GM23338 (cell line): ENCODE results near the gene CERS1. TPM values are rescaled to one million over a fixed set of nuclear protein-coding genes. Genes with fewer than 3 reads are reported as not detected.

Source experiments
- ATAC-seq: fragments of 200-7000 bp; cut with Tn5 transposase; 3 replicates; pipeline ENCODE4 v1.9.1; 2020
- DNase-seq: peaks from one replicate; pipeline ENCODE4 v3.0.0-alpha.2; 2015; ENCODE audit warnings: low spot score
- H2AFZ ChIP-seq: fragments of 200-600 bp; sonication (generic); 2 replicates; pipeline ENCODE4 v1.8.0; 2016; ENCODE audit warnings: antibody characterized with exemption, mild to moderate bottlenecking, moderate library complexity
- H3F3A ChIP-seq: fragments of 200-600 bp; sonication (generic); replicated peaks from 2 replicates; pipeline ENCODE4 v1.8.0; 2017; ENCODE audit warnings: antibody characterized with exemption, mixed run types, low read depth
- H3K27ac ChIP-seq: fragments of 200-600 bp; sonication (generic); 2 replicates; pipeline ENCODE4 v1.6.1; 2016; ENCODE audit warnings: low read depth
- H3K27me3 ChIP-seq: fragments of 200-600 bp; sonication (generic); 2 replicates; pipeline ENCODE4 v1.8.0; 2016; ENCODE audit warnings: mild to moderate bottlenecking, mixed run types, moderate library complexity; ENCODE audit not compliant: insufficient read depth
- H3K36me3 ChIP-seq: fragments of 200-600 bp; sonication (generic); 2 replicates; pipeline ENCODE4 v1.8.0; 2016; ENCODE audit warnings: mild to moderate bottlenecking; ENCODE audit not compliant: insufficient read depth
- H3K4me1 ChIP-seq: fragments of 200-600 bp; sonication (generic); 2 replicates; pipeline ENCODE4 v1.8.0; 2016; ENCODE audit warnings: mild to moderate bottlenecking, moderate library complexity; ENCODE audit not compliant: insufficient read depth
- H3K4me2 ChIP-seq: fragments of 200-600 bp; sonication (generic); 2 replicates; pipeline ENCODE4 v1.7.1; 2017; ENCODE audit warnings: mixed run types
- H3K4me3 ChIP-seq: fragments of 200-600 bp; sonication (generic); 2 replicates; pipeline ENCODE4 v1.6.1; 2016; ENCODE audit warnings: mixed run types
- H3K79me2 ChIP-seq: fragments of 200-600 bp; sonication (generic); replicated peaks from 2 replicates; pipeline ENCODE4 v1.8.0; 2017; ENCODE audit warnings: mild to moderate bottlenecking; ENCODE audit not compliant: insufficient read depth
- H3K9me2 ChIP-seq: fragments of 200-600 bp; sonication (generic); 2 replicates; pipeline ENCODE4 v1.8.0; 2017; ENCODE audit not compliant: insufficient read depth
- H4K20me1 ChIP-seq: fragments of 200-600 bp; sonication (generic); replicated peaks from 2 replicates; pipeline ENCODE4 v1.8.0; 2017; ENCODE audit warnings: mild to moderate bottlenecking; ENCODE audit not compliant: insufficient read depth
- H3K27ac Mint-ChIP-seq: 2 replicates; pipeline ENCODE4 v1.8.0; 2020; ENCODE audit warnings: inconsistent platforms, mild to moderate bottlenecking, moderate library complexity, mixed read lengths
- H3K27me3 Mint-ChIP-seq: 3 replicates; pipeline ENCODE4 v1.8.0; 2022; ENCODE audit warnings: low read depth, mild to moderate bottlenecking, moderate library complexity, mixed read lengths, inconsistent platforms; ENCODE audit not compliant: insufficient read depth, poor library complexity
- H3K36me3 Mint-ChIP-seq: 3 replicates; pipeline ENCODE4 v1.8.0; 2021; ENCODE audit warnings: low read depth, mild to moderate bottlenecking, inconsistent platforms, moderate library complexity, mixed read lengths
- H3K4me1 Mint-ChIP-seq: 3 replicates; pipeline ENCODE4 v1.8.0; 2020; ENCODE audit warnings: mild to moderate bottlenecking, inconsistent platforms, mixed read lengths
- H3K4me3 Mint-ChIP-seq: 3 replicates; pipeline ENCODE4 v1.8.0; 2021; ENCODE audit warnings: moderate library complexity, mild to moderate bottlenecking, inconsistent platforms, mixed read lengths
- H3K9me3 Mint-ChIP-seq: 3 replicates; pipeline ENCODE4 v1.8.0; 2020; ENCODE audit warnings: moderate library complexity, mild to moderate bottlenecking, inconsistent platforms, mixed read lengths
- CREB1 ChIP-seq: fragments of 250-450 bp; sonication (Bioruptor Pico); IDR thresholded peaks from 2 replicates; pipeline ENCODE4 v1.5.0; 2020; ENCODE audit warnings: low read depth, mild to moderate bottlenecking, moderate library complexity
- CTCF ChIP-seq, 2 experiments: fragments of 200-600 bp in 1 of 2; sonication (generic) in 1 of 2; conservative IDR thresholded peaks; 2 replicates each; pipeline versions ENCODE4 v1.5.1 to v1.6.1; 2016 to 2017; ENCODE audit warnings: antibody characterized with exemption in 2 of 2, low read depth in 2 of 2, mild to moderate bottlenecking in 2 of 2, moderate library complexity in 1 of 2
- ETS1 ChIP-seq: IDR thresholded peaks from 2 replicates; pipeline ENCODE4 v1.6.1; 2016; ENCODE audit warnings: antibody characterized with exemption
- EZH2phosphoT487 ChIP-seq: fragments of 200-600 bp; sonication (generic); IDR thresholded peaks from one replicate; pipeline ENCODE4 v1.8.1; 2018; ENCODE audit warnings: antibody characterized with exemption; ENCODE audit not compliant: unreplicated experiment
- NANOG ChIP-seq: IDR thresholded peaks from 2 replicates; pipeline ENCODE4 v1.6.1; 2016; ENCODE audit warnings: antibody characterized with exemption, borderline replicate concordance
- REST ChIP-seq: IDR thresholded peaks from one replicate; pipeline ENCODE4 v1.6.1; 2018; ENCODE audit warnings: antibody characterized with exemption; ENCODE audit not compliant: unreplicated experiment
- ZNF114 ChIP-seq: fragments of 250-450 bp; sonication (Bioruptor Pico); IDR thresholded peaks from 2 replicates; pipeline ENCODE4 v1.5.0; 2020; ENCODE audit warnings: mild to moderate bottlenecking, moderate library complexity
- ZNF331 ChIP-seq: fragments of 250-450 bp; sonication (Bioruptor Pico); IDR thresholded peaks from 2 replicates; pipeline ENCODE4 v1.5.0; 2020; ENCODE audit warnings: low read depth, mild to moderate bottlenecking, moderate library complexity
- ZNF462 ChIP-seq: fragments of 250-450 bp; sonication (Bioruptor Pico); IDR thresholded peaks from 2 replicates; pipeline ENCODE4 v1.5.0; 2020; ENCODE audit warnings: mild to moderate bottlenecking, moderate library complexity
- polyA plus RNA-seq: library from polyadenylated mRNA; unstranded; fragments of >200 nt; fragmentation: Nextera tagmentation; extraction: Ambion mirVana; gene quantifications from 2 replicates; pipeline ENCODE4 v1.2.1, GENCODE V29; 2016
- total RNA-seq: library from RNA; depleted of rRNA; stranded (reverse); fragments of >200 nt; shearing (Covaris generic); gene quantifications from 2 replicates; pipeline ENCODE4 v1.2.3, GENCODE V29; 2014

The CERS1 gene
- total and polyA plus RNA-seq, 2 experiments from 2014 or later: 11.1 to 12.2 TPM

- TF ChIP-seq EZH2phosphoT487 (no peak), REST (no peak), ETS1 (no peak), ZNF331 (CRISPR knock-in tag) (no peak), ZNF114 (CRISPR knock-in tag) (no peak), NANOG (no peak)
Observed at GRCh38 chr19:18858906-18859646, 36.9 kb downstream of the CERS1 start (continued).

- no peaks in the 10 kb centered on the region for H3K79me2 ChIP-seq
- H3K4me2 ChIP-seq: no peak overlapping the region
- ATAC-seq (no peak), DNase-seq (no peak)
- Mint-ChIP-seq H3K4me3 (no peak overlapping the region), H3K9me3 (no peaks in the 10 kb centered on the region), H3K27ac (no peak overlapping the region), H3K27me3 (no peaks in the 10 kb centered on the region), H3K4me1 (no peaks in the 10 kb centered on the region), H3K36me3 (peaks cover 82% of the 10 kb centered on the region)
- H3K27me3 ChIP-seq: no peaks in the 10 kb centered on the region
- peaks cover 18% of the 10 kb centered on the region for H4K20me1 ChIP-seq
- H3K27ac ChIP-seq: no peak overlapping the region
- H3K36me3 ChIP-seq: peaks cover 40% of the 10 kb centered on the region
- no peaks in the 10 kb centered on the region for H3K4me1 ChIP-seq
- no peak overlapping the region for H2AFZ ChIP-seq
- H3K9me2 ChIP-seq: no peaks in the 10 kb centered on the region
- no peaks in the 10 kb centered on the region for H3F3A ChIP-seq
- no peak overlapping the region for H3K4me3 ChIP-seq
- TF ChIP-seq ETS1 (no peak), CTCF (conservative IDR thresholded peaks at IDR 0.05; ENCODE audit: low read depth in 2 of 2) (no peak), ZNF462 (CRISPR knock-in tag) (no peak), NANOG (no peak), CREB1 (CRISPR knock-in tag) (no peak)
Observed at GRCh38 chr19:18857223-18857622, 38.7 kb downstream of the CERS1 start.
